ENCODE measurements around the gene FUBP1. TPM values are rescaled to one million over a fixed set of nuclear protein-coding genes. Genes with fewer than 3 reads are reported as not detected.

The FUBP1 gene
- total and polyA plus RNA-seq, 2 donors (not counting 3 experiments of a cell fraction or from before 2014, with no cell fraction given): 112 to 166 TPM

- Histone ChIP-seq H3K36me3 (ENCODE audit: control insufficient read depth in 2 of 2, extremely low read depth in 1 of 2, insufficient read depth in 2 of 2, low read length in 2 of 2) (peaks cover 33 to 75% of the 10 kb centered on the region in 2 experiments), H3K27ac (ENCODE audit: insufficient read depth, low read depth, low read length) (no peak overlapping the region), H3K9me1 (replicated peaks; ENCODE audit: control insufficient read depth, extremely low read depth, insufficient read depth, low read length) (no peaks in the 10 kb centered on the region), H3K4me1 (ENCODE audit: control insufficient read depth, extremely low read depth, insufficient read depth, low read length) (no peaks in the 10 kb centered on the region), H3K9ac (replicated peaks; ENCODE audit: extremely low read depth, insufficient read depth, low read length) (no peak overlapping the region), H3K27me3 (ENCODE audit: control insufficient read depth in 2 of 2, insufficient read depth in 2 of 2, low read length in 2 of 2) (no peaks in the 10 kb centered on the region), H3K9me3 (replicated peaks; ENCODE audit: control insufficient read depth, insufficient read depth, low read length) (no peaks in the 10 kb centered on the region), H3K4me2 (ENCODE audit: insufficient read depth, low read length) (no peak overlapping the region), H3K4me3 (replicated peaks in 1 of 3; ENCODE audit: insufficient read depth in 1 of 3, low read depth in 1 of 3, low read length in 3 of 3) (no peak overlapping the region), H4K20me1 (replicated peaks; ENCODE audit: control insufficient read depth, extremely low read depth, insufficient read depth, low read length) (peaks cover 5% of the 10 kb centered on the region), H2AFZ (ENCODE audit: low read depth, low read length) (no peak overlapping the region), H3K79me2 (ENCODE audit: control insufficient read depth, insufficient read depth, low read length) (peaks cover 62% of the 10 kb centered on the region)
- ChIA-PET CTCF (interaction anchor here (1.5 kb wide), 1 partner anchor 156 kb away, joined by 6 read pairs; no protein-coding TSS in a partner anchor), POLR2A (no interaction called here)
- no peak for FAIRE-seq
- BruUV-seq (replicated peaks): no TSS peak
- no peak for DNase-seq (ENCODE audit: low read depth, low spot score)
- dilution Hi-C loops (cut with MboI; ENCODE audit: extremely low pct_ligation_motif_present, low sequenced_read_pairs): no loop called here
- intact Hi-C loops (cut with micrococcal nuclease): no loop called here
- TF ChIP-seq JUN (IDR thresholded peaks at IDR 0.05; ENCODE audit: borderline replicate concordance, insufficient read depth, insufficient read length, low read depth): no peak
- TF ChIP-seq MYC (IDR thresholded peaks at IDR 0.05; ENCODE audit: low read depth, low read length): no peak
- TF ChIP-seq EZH2 (IDR thresholded peaks at IDR 0.05; ENCODE audit: borderline replicate concordance, low read depth, low read length, severe bottlenecking): no peak
- no peak for TF ChIP-seq CTCF (IDR thresholded peaks at IDR 0.05; ENCODE audit: extremely low read depth in 1 of 2, insufficient read depth in 1 of 2, low read depth in 1 of 2, low read length in 2 of 2)
- no peak for TF ChIP-seq MAX (IDR thresholded peaks at IDR 0.05; ENCODE audit: insufficient read depth, insufficient read length)
- no peak for TF ChIP-seq POLR2A (IDR thresholded peaks at IDR 0.05; ENCODE audit: low read depth, low read length)
- TF ChIP-seq GATA2 (IDR thresholded peaks at IDR 0.05; ENCODE audit: insufficient read depth, insufficient read length, low read depth, low read length): no peak
- TF ChIP-seq FOS (IDR thresholded peaks at IDR 0.05; ENCODE audit: borderline replicate concordance, insufficient read depth, low read length): no peak
- no peak for TF ChIP-seq POLR2AphosphoS5 (IDR thresholded peaks at IDR 0.05; ENCODE audit: insufficient read depth, low read depth, low read length)
These were observed 20.5 kb downstream of the FUBP1 start for GRCh38 chr1:77958391-77958790.
